Measurements from ENCODE around the gene JUND.

Gene JUND

GRCh38 chr19:18308051-18308947 lies 26.9 kb upstream of the JUND start:
- no peak for DNase-seq

DNA sequence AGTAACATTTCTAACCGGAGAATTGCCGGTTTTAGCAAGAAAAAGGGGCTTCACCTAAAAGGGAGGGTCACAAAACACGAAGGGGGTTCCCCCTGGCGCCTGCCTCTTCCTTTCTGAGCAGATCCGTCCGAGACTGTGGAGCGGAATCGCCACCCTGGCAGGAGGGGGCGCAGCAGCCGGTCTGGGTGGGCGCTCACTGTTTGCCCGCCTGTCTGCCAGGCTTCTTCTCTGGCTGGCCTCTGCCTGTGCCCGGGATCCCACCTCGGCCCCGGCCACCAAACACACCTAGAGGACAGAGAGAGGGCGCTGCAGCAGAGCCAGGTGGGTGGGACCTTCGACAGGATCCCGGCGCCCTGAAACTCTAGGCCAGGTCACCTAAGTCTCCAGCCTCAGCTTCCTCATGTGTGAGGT lies 25.9 kb upstream of the JUND start:
- no peak for DNase-seq

DNA sequence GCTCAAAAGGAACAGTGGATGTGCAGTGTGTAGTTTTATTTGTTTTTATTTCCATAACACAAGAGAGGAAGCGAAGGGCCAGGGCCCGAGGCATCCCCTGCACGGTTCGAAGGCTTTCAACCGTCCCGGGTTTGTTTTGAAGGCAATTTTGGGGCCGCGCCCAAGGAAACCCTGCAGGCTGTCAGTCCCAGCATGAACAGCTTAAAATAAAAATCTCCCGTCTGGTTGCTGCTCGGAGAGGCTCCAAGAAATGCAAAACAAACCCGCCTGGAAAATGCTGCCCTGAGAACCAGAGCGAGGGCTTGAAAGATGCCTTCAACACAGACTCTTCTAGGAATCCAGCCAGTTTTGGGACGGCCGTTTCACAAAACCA lies 25.5 kb upstream of the JUND start:
- DNase-seq: no peak

DNA sequence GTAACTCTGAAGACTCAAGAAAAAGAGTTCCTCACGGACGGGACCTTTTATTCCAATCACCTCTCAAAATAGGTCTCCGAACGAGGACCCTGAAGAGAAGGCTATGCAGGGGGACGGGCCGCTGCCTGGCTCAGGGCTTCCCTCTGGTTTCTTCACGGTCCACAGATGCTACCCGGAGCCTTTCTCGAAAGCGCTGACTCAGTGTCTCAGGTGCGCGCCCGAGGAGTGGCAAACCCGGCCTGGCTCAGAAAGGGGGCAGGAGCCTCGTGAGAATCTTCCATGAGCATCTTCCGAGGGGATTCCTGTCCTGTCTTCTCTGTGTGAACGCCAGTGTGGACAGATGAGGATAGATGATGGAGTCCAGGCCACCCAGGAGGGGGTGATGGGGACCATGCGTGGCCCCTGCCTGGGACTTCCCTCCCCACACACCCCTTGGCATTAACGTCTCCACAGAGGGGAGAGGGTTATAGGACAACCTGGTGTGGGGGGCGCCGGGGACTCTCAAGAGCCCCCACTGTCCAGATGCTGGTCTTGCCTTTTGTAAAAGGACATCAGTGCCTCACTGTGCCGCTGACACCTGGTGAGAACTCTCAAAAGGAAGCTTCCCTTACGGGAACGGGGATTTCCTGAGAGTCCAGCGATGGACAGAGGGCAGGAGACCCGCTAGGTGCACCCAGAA lies 24.9 kb upstream of the JUND start:
- no peak for DNase-seq

GRCh38 chr19:18304458-18305310 lies 23.3 kb upstream of the JUND start:
- DNase-seq: peak; percentile 84

- DNase-seq: no peak
Measured at GRCh38 chr19:18304208-18304457, 22.7 kb upstream of the JUND start.

DNA sequence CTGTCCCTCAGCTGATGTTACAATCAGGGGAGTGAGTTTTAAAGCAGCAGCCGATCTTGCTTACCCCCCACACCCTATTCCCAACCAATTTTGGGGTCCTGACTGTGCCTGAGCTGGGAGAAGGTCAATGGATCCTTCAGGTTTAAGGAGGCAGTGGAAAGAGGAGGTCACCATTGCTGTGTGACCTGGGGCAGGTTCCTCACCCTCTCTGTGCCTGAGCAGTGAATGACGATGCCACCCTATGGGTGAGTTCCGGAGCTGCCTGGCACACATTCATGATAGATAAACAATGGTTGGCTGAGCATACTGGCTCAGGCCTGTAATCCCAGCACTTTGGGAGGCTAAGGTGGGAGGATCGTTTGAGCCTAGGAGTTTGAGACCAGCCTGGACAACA lies 20.3 kb upstream of the JUND start:
- no peak for DNase-seq

GRCh38 chr19:18300930-18301717 lies 19.7 kb upstream of the JUND start:
- DNase-seq: peak; percentile 32

DNA sequence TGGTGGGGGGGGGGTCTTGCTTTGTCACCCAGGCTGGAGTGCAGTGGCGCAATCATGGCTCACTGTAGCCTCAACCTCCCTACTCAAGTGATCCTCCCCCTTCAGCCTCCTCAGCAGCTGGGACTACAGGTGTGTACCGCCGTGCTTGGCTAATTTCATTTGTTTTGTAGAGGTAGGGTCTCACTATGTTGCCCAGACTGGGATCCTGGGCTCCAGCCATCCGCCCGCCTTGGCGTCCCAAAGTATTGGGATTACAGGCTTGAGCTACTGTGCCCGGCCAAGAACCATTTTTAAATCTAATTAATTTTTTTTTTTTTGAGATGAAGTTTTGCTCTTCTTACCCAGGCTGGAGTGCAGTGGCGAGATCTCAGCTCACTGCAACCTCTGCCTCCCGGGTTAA lies 18.2 kb upstream of the JUND start:
- no peak for DNase-seq

DNA sequence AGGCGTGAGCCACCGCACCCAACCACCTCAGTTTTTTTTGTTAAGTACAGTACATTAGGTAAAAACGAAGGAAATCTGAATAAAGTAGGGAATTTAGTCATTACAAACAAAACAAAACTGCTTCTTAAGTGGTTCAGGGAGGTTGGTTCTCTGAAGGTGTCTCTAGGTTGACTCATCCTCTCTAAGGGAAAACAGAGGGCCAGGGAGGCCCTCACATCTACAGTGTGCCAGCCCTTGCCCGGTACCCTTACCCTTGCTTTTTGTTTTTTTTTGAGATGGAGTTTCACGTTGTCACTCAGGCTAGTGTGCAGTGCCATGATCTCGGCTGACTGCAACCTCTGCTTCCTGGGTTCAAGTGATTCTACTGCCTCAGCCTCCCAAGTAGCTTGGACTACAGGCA lies 17.2 kb upstream of the JUND start:
- DNase-seq: no peak

DNA sequence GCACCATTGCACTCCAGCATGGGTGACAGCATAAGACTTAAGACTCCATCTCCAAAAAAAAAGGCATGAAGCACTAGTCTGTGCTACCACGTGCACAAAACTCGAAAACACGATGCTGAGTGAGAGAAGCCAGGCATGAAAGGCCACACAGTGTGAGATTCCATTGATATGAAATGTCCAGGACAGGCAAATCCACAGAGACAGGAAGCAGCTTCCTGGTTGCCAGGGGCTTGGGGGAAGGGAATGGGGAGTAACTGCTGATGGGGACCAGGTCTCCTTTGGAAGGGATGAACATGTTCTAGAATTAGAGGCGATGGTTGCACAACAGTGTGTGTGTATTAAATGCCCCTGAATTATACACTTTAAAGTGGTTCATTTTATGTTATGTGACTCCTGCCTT lies 15.9 kb upstream of the JUND start:
- peak; percentile 62 for DNase-seq

- DNase-seq: no peak
Measured at GRCh38 chr19:18295034-18295451, 13.6 kb upstream of the JUND start.

GRCh38 chr19:18294467-18294864 lies 13.0 kb upstream of the JUND start:
- DNase-seq: no peak

DNA sequence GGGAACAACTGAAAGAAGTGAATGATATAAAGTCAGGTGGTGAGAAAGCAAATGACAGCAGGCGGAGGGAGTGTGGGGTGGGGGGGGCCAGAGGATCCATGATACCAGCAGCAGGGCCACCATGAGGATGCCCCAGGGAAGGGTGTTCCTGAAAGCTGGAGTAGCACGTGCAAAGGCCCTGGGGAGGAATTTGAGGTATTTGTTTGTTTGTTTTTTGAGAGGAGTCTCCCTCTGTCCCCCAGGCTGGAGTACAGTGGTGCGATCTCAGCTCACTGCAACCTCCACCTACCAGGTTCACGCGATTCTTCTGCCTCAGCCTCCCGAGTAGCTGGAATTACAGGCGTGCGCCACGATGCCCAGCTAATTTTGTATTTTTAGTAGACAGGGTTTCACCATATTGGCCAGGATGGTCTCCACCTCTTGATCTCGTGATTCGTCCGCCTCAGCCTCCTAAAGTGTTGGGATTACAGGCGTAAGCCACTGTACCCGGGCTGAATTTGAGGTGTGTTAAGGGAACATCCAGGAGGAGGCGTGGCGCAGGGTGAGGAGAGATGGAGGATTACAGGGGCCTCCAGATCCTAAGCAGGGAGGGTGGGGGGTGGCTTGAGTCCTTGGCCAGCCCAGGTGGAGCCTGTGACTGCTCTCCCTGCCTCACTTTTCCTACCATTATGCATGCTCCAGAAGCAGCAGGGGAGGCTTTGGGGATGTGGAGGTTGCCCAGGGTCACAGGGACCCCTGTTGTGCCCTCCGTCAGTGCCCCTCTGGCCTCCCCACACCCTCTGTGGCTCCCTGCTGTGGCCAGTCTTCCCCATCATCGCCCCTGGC lies 12.4 kb upstream of the JUND start:
- no peak for DNase-seq

DNA sequence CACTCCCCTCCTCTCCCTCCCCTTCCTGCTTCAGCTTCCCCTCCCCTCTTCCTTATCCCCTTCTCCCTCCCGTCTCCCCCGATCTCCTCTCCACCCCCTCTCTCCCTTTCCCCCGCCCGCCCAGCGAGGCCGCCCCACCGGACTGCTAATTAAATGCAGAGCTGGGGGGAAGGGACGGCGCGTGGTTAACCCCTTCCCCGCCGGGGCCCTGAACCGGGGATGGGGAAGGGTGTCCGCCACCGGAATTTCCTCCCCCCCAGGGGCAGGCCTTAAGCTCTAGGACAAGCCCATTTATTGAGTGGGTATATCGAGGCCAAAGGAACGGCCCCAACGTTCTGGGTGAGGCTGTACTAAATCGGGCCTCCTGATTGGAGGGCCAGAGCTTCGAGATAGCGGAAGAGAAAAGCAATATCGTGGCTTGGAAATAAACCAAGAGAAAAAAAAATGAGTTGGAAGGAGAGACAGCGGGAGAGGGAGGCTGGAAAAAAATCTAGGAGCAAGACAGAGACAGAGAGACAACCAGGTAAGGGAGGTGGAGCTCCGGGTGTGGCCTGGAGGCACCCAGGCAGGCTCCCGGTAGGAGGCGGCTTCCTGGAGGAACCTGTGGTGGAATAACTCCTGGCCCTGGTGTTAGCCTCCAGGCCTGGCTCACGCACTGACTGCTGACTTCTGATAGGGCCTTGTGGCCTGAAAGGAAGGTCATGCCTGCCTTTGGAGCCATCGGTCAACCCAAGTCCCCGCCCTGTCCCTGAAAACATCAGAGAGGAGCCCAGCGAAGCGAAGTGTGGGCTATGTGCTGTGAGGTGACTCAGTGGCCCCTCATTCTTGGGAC lies 11.6 kb upstream of the JUND start:
- peak; percentile 91 for DNase-seq

GRCh38 chr19:18292462-18292809 lies 11.0 kb upstream of the JUND start:
- DNase-seq: no peak

DNA sequence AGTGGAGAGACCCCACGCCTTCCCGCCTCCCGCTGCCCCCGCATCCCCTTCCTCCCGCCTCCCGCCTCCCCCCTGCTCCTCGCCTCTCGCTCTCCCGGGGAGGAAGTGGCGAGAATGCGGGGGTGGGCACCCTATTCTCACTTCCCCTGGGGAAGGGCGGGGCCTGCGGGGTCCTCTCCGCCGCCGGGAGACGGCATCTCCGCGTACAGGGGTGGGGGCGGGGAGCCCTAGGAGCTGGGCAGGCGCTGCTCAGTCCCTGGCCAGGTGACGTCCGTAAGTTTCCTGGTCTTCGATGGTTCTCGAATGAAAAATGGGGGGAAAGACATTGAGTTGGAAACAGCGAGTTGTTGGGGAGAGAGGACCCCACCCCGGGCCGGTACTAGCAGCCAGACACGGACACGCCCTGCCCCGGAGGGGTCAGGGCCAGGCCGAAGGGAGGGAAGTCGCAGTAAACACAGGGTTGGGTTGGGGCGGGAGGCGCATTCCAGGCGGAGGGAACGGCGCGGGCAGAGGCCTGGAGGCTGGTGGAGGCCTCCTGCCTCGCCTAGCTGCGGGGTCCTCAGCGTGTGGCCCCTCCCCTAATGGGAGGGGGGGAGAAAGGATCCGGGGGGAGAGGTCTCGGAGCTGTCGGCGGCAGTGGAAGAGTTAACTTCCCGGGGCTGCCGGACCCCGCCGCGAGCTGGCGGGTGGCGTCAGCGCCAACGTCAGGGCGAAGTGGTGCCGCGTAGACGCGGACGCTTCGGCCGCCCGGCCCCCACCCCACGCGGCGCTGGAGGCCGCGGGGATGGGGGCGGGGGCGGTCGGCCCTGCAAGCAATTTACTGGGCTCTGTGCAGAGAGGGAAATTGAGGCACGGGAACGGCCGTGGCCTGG lies 10.4 kb upstream of the JUND start:
- DNase-seq: peak; percentile 82

DNA sequence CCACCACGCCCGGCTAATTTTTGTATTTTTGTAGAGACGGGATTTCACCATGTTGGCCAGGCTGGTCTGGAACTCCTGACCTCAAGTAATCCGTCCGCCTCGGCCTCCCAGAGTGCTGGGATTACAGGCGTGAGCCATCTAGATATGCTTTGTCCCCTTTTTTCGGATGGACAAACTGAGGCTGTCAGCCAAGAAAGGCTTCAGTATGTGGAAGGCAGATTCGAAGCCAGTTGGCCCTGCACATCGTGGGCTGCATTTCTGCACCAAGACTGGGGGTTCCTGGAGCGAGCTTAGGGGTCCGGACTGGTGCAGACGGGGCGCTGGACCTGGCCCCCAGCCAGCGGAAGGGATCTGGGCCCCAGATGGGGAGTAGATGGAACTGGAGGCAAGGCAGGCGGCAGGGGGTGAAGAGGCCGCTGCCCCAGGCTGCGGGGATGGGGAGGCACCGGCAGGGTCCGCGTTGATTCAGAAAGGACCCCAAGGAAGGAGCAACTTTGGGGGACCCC lies 9.7 kb upstream of the JUND start:
- DNase-seq: no peak

GRCh38 chr19:18290302-18291018 lies 9.0 kb upstream of the JUND start:
- no peak for DNase-seq

All from fibroblast of skin of right quadriceps (primary cell).